ENCODE results near the gene MMS22L.

MMS22L gene

GRCh38 chr6:97123652-97124051 lies 159.4 kb downstream of the MMS22L start:
- no peak overlapping the region for H3K27ac ChIP-seq (replicated peaks)
- H3K4me3 ChIP-seq (replicated peaks; ENCODE audit: insufficient read depth, low read length): no peak overlapping the region
- TF ChIP-seq, protein P1, sequence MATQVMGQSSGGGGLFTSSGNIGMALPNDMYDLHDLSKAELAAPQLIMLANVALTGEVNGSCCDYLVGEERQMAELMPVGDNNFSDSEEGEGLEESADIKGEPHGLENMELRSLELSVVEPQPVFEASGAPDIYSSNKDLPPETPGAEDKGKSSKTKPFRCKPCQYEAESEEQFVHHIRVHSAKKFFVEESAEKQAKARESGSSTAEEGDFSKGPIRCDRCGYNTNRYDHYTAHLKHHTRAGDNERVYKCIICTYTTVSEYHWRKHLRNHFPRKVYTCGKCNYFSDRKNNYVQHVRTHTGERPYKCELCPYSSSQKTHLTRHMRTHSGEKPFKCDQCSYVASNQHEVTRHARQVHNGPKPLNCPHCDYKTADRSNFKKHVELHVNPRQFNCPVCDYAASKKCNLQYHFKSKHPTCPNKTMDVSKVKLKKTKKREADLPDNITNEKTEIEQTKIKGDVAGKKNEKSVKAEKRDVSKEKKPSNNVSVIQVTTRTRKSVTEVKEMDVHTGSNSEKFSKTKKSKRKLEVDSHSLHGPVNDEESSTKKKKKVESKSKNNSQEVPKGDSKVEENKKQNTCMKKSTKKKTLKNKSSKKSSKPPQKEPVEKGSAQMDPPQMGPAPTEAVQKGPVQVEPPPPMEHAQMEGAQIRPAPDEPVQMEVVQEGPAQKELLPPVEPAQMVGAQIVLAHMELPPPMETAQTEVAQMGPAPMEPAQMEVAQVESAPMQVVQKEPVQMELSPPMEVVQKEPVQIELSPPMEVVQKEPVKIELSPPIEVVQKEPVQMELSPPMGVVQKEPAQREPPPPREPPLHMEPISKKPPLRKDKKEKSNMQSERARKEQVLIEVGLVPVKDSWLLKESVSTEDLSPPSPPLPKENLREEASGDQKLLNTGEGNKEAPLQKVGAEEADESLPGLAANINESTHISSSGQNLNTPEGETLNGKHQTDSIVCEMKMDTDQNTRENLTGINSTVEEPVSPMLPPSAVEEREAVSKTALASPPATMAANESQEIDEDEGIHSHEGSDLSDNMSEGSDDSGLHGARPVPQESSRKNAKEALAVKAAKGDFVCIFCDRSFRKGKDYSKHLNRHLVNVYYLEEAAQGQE (IDR thresholded peaks at IDR 0.05; ENCODE audit: insufficient replicate concordance, low read depth): no peak
- TF ChIP-seq CTCF (IDR thresholded peaks at IDR 0.05; ENCODE audit: insufficient read depth, low read length) (no peak), POLR2AphosphoS5 (IDR thresholded peaks at IDR 0.05; ENCODE audit: low read depth) (no peak), GABPA (IDR thresholded peaks at IDR 0.05; ENCODE audit: low read depth) (no peak), SPI1 (IDR thresholded peaks at IDR 0.05; ENCODE audit: borderline replicate concordance, low read depth) (no peak)
- no peaks in the 10 kb centered on the region for H3K27me3 ChIP-seq (ENCODE audit: insufficient read depth, poor library complexity, severe bottlenecking)
- no peak for DNase-seq (ENCODE audit: low read depth in 1 of 2, low spot score in 1 of 2)

GRCh38 chr6:97123112-97123511 lies 159.9 kb downstream of the MMS22L start:
- Histone ChIP-seq H3K4me3 (replicated peaks; ENCODE audit: insufficient read depth, low read length) (no peak overlapping the region), H3K27me3 (ENCODE audit: insufficient read depth, poor library complexity, severe bottlenecking) (no peaks in the 10 kb centered on the region), H3K27ac (replicated peaks) (no peak overlapping the region)
- no peak for TF ChIP-seq GABPA (IDR thresholded peaks at IDR 0.05; ENCODE audit: low read depth)
- TF ChIP-seq CTCF (IDR thresholded peaks at IDR 0.05; ENCODE audit: insufficient read depth, low read length): no peak
- TF ChIP-seq, protein P1 (IDR thresholded peaks at IDR 0.05; ENCODE audit: insufficient replicate concordance, low read depth): no peak
- no peak for TF ChIP-seq POLR2AphosphoS5 (IDR thresholded peaks at IDR 0.05; ENCODE audit: low read depth)
- TF ChIP-seq SPI1 (IDR thresholded peaks at IDR 0.05; ENCODE audit: borderline replicate concordance, low read depth): no peak
- no peak for DNase-seq (ENCODE audit: low read depth in 1 of 2, low spot score in 1 of 2)

GRCh38 chr6:97120511-97120910 lies 162.5 kb downstream of the MMS22L start:
- Histone ChIP-seq H3K27me3 (ENCODE audit: insufficient read depth, poor library complexity, severe bottlenecking) (no peaks in the 10 kb centered on the region), H3K4me3 (replicated peaks; ENCODE audit: insufficient read depth, low read length) (no peak overlapping the region), H3K27ac (replicated peaks) (no peak overlapping the region)
- DNase-seq (ENCODE audit: low read depth in 1 of 2, low spot score in 1 of 2): no peak
- no peak for TF ChIP-seq GABPA (IDR thresholded peaks at IDR 0.05; ENCODE audit: low read depth)
- no peak for TF ChIP-seq CTCF (IDR thresholded peaks at IDR 0.05; ENCODE audit: insufficient read depth, low read length)
- TF ChIP-seq SPI1 (IDR thresholded peaks at IDR 0.05; ENCODE audit: borderline replicate concordance, low read depth): no peak
- TF ChIP-seq POLR2AphosphoS5 (IDR thresholded peaks at IDR 0.05; ENCODE audit: low read depth): no peak
- TF ChIP-seq, protein P1 (IDR thresholded peaks at IDR 0.05; ENCODE audit: insufficient replicate concordance, low read depth): no peak

All from HL-60 (cell line).